ENCODE data around the gene SEMA6B. TPM values are rescaled to one million over a fixed set of nuclear protein-coding genes. Genes with fewer than 3 reads are reported as not detected.

The SEMA6B gene
- total and polyA plus RNA-seq, 8 donors: 1.2 to 6.7 (median 2.0) TPM; not detected in 1

- intact Hi-C loops (cut with DNase I; ENCODE audit: low total_unique reads): no loop called here
- no peaks in the 10 kb centered on the region for H3K9me3 ChIP-seq
- DNase-seq: no peak
- WGBS, 5 donors: 54 to 83% (median 69%) methylated on average over 5 to 6 of the region's 6 CpGs
- H3K36me3 ChIP-seq: no peaks in the 10 kb centered on the region
- H3K4me1 ChIP-seq: peaks cover 11 to 20% (median 17%) of the 10 kb centered on the region in 4 donors
- H3K4me3 ChIP-seq: no peak overlapping the region
- no peak overlapping the region for H3K27ac ChIP-seq
- peaks cover 16 to 82% (median 56%) of the 10 kb centered on the region in 3 donors for H3K27me3 ChIP-seq
- TF ChIP-seq POLR2AphosphoS5 (IDR thresholded peaks at IDR 0.05): no peak
- TF ChIP-seq POLR2A (IDR thresholded peaks at IDR 0.05): no peak
- TF ChIP-seq EP300 (IDR thresholded peaks at IDR 0.05): no peak
- TF ChIP-seq, protein P1, sequence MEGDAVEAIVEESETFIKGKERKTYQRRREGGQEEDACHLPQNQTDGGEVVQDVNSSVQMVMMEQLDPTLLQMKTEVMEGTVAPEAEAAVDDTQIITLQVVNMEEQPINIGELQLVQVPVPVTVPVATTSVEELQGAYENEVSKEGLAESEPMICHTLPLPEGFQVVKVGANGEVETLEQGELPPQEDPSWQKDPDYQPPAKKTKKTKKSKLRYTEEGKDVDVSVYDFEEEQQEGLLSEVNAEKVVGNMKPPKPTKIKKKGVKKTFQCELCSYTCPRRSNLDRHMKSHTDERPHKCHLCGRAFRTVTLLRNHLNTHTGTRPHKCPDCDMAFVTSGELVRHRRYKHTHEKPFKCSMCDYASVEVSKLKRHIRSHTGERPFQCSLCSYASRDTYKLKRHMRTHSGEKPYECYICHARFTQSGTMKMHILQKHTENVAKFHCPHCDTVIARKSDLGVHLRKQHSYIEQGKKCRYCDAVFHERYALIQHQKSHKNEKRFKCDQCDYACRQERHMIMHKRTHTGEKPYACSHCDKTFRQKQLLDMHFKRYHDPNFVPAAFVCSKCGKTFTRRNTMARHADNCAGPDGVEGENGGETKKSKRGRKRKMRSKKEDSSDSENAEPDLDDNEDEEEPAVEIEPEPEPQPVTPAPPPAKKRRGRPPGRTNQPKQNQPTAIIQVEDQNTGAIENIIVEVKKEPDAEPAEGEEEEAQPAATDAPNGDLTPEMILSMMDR (IDR thresholded peaks at IDR 0.05): no peak
These were observed 26.8 kb upstream of the SEMA6B start for GRCh38 chr19:4586245-4586644.

DNA sequence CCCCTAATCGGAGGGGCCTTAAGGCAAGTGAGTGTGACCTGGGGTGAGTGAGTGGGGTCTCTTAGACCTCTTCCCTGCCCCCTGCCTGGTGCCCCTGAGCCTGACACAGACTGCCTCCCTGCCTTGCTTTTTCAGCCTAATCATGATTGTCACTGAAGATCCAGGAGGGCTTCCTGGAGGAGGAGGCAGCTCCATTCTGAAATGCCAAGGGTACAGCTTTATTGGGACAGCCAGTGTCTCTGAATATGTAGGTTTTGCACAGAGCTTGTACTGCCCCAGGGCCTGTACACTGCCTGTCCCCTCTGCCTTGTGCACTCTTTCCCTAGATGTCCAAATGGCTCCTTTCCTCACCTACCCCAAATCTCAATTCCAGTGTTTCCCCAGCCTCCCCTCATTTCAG, 26.1 kb upstream of the SEMA6B start:
- no peak for TF ChIP-seq POLR2A (IDR thresholded peaks at IDR 0.05)
- Histone ChIP-seq H3K27ac (no peak overlapping the region), H3K27me3 (peaks cover 18 to 82% (median 56%) of the 10 kb centered on the region in 3 donors), H3K4me3 (no peak overlapping the region), H3K4me1 (peaks cover 11 to 27% (median 24%) of the 10 kb centered on the region in 4 donors), H3K9me3 (no peaks in the 10 kb centered on the region), H3K36me3 (no peaks in the 10 kb centered on the region)
- 77 to 100% (median 91%) methylated on average over 1 of the region's 1 CpG for WGBS, 5 donors
- intact Hi-C loops (cut with DNase I; ENCODE audit: low total_unique reads): no loop called here
- DNase-seq: no peak

GRCh38 chr19:4584670-4585460, 25.4 kb upstream of the SEMA6B start:
- peaks cover 11 to 31% (median 26%) of the 10 kb centered on the region in 4 donors for H3K4me1 ChIP-seq
- H3K36me3 ChIP-seq: no peaks in the 10 kb centered on the region
- no peak overlapping the region for H3K27ac ChIP-seq
- TF ChIP-seq EP300 (IDR thresholded peaks at IDR 0.05): no peak
- TF ChIP-seq POLR2A (IDR thresholded peaks at IDR 0.05): no peak
- TF ChIP-seq POLR2AphosphoS5 (IDR thresholded peaks at IDR 0.05): no peak
- TF ChIP-seq, protein P1 (IDR thresholded peaks at IDR 0.05): no peak
- WGBS, 5 donors: 6 to 22% (median 9%) methylated on average over 11 to 45 of the region's 45 CpGs
- H3K4me3 ChIP-seq: peak overlapping the region; percentile 33 to 44 (median 38)
- intact Hi-C loops (cut with DNase I; ENCODE audit: low total_unique reads): no loop called here
- no peaks in the 10 kb centered on the region for H3K9me3 ChIP-seq
- DNase-seq: peak in 1 of 2 donors; percentile 65
- H3K27me3 ChIP-seq: peaks cover 20 to 82% (median 62%) of the 10 kb centered on the region in 3 donors

GRCh38 chr19:4583961-4584669, 24.6 kb upstream of the SEMA6B start:
- Histone ChIP-seq H3K9me3 (no peaks in the 10 kb centered on the region), H3K27ac (no peak overlapping the region), H3K27me3 (peaks cover 20 to 85% (median 69%) of the 10 kb centered on the region in 3 donors), H3K4me3 (peak overlapping the region; percentile 33 to 44 (median 38)), H3K4me1 (peaks cover 11 to 31% (median 26%) of the 10 kb centered on the region in 4 donors), H3K36me3 (no peaks in the 10 kb centered on the region)
- intact Hi-C loops (cut with DNase I; ENCODE audit: low total_unique reads): no loop called here
- 1 to 10% (median 3%) methylated on average over 2 to 49 of the region's 49 CpGs for WGBS, 5 donors
- DNase-seq: peak in 1 of 2 donors; percentile 62
- TF ChIP-seq, protein P1 (IDR thresholded peaks at IDR 0.05): no peak
- TF ChIP-seq POLR2A (IDR thresholded peaks at IDR 0.05): no peak
- no peak for TF ChIP-seq EP300 (IDR thresholded peaks at IDR 0.05)
- no peak for TF ChIP-seq POLR2AphosphoS5 (IDR thresholded peaks at IDR 0.05)

All from stomach (tissue), 9 donors.